ENCODE measurements around the gene PHLDA2.

Gene PHLDA2

DNA sequence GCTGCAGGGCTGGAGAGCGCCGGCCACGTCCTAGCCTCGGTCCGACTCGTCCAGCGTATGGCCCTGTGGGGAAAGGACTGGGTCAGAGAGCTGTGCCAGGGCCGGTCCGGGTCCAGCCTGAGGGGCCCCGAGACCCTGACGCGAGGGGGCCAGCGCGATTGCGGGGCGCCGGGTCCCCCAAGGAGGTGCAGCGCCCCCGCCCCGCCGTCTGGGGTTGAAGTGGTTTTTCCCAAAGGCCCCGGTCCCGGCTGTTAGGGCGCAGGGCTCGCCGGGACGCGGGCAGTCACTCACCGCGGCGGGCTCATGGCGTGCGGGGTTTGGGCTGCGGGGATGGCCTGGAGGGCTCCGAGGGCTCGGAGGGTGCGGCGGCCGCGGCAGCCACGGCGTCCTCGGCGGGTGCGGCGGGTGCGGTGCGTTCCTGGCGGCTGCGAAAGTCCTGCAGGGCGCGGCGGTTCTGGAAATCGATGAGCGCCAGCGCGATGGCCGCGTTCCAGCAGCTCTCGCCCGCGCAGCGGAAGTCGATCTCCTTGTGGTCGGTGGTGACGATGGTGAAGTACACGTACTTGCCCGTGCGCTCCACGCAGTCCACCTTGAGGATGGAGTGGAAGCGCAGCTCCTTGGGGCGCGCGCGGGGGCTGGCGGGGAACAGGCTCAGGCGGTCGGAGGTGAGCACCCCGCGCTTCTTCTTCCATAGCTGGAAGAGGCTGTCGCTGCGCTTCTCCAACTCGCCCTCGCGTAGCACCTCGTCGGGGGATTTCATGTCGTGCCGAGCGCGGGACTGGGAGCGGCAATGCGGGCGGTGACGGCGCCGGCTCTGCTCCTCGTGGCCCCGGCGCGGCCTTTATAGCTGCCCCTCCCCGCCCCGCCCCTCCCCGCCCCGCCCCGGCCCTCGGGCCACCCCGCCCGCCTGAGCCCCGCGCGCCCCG, at the start of gene PHLDA2 (continued):
- TF ChIP-seq, protein P1, sequence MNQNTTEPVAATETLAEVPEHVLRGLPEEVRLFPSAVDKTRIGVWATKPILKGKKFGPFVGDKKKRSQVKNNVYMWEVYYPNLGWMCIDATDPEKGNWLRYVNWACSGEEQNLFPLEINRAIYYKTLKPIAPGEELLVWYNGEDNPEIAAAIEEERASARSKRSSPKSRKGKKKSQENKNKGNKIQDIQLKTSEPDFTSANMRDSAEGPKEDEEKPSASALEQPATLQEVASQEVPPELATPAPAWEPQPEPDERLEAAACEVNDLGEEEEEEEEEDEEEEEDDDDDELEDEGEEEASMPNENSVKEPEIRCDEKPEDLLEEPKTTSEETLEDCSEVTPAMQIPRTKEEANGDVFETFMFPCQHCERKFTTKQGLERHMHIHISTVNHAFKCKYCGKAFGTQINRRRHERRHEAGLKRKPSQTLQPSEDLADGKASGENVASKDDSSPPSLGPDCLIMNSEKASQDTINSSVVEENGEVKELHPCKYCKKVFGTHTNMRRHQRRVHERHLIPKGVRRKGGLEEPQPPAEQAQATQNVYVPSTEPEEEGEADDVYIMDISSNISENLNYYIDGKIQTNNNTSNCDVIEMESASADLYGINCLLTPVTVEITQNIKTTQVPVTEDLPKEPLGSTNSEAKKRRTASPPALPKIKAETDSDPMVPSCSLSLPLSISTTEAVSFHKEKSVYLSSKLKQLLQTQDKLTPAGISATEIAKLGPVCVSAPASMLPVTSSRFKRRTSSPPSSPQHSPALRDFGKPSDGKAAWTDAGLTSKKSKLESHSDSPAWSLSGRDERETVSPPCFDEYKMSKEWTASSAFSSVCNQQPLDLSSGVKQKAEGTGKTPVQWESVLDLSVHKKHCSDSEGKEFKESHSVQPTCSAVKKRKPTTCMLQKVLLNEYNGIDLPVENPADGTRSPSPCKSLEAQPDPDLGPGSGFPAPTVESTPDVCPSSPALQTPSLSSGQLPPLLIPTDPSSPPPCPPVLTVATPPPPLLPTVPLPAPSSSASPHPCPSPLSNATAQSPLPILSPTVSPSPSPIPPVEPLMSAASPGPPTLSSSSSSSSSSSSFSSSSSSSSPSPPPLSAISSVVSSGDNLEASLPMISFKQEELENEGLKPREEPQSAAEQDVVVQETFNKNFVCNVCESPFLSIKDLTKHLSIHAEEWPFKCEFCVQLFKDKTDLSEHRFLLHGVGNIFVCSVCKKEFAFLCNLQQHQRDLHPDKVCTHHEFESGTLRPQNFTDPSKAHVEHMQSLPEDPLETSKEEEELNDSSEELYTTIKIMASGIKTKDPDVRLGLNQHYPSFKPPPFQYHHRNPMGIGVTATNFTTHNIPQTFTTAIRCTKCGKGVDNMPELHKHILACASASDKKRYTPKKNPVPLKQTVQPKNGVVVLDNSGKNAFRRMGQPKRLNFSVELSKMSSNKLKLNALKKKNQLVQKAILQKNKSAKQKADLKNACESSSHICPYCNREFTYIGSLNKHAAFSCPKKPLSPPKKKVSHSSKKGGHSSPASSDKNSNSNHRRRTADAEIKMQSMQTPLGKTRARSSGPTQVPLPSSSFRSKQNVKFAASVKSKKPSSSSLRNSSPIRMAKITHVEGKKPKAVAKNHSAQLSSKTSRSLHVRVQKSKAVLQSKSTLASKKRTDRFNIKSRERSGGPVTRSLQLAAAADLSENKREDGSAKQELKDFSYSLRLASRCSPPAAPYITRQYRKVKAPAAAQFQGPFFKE (tag by site-specific recombination; IDR thresholded peaks at IDR 0.05; ENCODE audit: borderline replicate concordance) = no peak
- TF ChIP-seq KLF8 (tag by site-specific recombination; IDR thresholded peaks at IDR 0.05) = peak; percentile 34
- 0 out of 2 replicates have a peak, but pooled peaks have one; percentile 44 for TF ChIP-seq ZNF843 (tag by site-specific recombination; IDR thresholded peaks at IDR 0.05)
- TF ChIP-seq ZIC2 (tag by site-specific recombination; IDR thresholded peaks at IDR 0.05) = peak; percentile 41; the same call in 1 of the 2 replicates
- TF ChIP-seq, protein P2, sequence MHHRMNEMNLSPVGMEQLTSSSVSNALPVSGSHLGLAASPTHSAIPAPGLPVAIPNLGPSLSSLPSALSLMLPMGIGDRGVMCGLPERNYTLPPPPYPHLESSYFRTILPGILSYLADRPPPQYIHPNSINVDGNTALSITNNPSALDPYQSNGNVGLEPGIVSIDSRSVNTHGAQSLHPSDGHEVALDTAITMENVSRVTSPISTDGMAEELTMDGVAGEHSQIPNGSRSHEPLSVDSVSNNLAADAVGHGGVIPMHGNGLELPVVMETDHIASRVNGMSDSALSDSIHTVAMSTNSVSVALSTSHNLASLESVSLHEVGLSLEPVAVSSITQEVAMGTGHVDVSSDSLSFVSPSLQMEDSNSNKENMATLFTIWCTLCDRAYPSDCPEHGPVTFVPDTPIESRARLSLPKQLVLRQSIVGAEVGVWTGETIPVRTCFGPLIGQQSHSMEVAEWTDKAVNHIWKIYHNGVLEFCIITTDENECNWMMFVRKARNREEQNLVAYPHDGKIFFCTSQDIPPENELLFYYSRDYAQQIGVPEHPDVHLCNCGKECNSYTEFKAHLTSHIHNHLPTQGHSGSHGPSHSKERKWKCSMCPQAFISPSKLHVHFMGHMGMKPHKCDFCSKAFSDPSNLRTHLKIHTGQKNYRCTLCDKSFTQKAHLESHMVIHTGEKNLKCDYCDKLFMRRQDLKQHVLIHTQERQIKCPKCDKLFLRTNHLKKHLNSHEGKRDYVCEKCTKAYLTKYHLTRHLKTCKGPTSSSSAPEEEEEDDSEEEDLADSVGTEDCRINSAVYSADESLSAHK (tag by site-specific recombination; IDR thresholded peaks at IDR 0.05) = peak; percentile 21; the same call in 1 of the 2 replicates
- TF ChIP-seq ZNF423 (tag by site-specific recombination; IDR thresholded peaks at IDR 0.05) = 0 out of 2 replicates have a peak, but pooled peaks have one; percentile 27
- peak; percentile 76 for TF ChIP-seq ZBTB17 (tag by site-specific recombination; IDR thresholded peaks at IDR 0.05)
- TF ChIP-seq RBAK (tag by site-specific recombination; IDR thresholded peaks at IDR 0.05) = no peak
- peak; percentile 29; the same call in 1 of the 2 replicates for TF ChIP-seq SP7 (tag by site-specific recombination; IDR thresholded peaks at IDR 0.05)
- TF ChIP-seq, protein P3, sequence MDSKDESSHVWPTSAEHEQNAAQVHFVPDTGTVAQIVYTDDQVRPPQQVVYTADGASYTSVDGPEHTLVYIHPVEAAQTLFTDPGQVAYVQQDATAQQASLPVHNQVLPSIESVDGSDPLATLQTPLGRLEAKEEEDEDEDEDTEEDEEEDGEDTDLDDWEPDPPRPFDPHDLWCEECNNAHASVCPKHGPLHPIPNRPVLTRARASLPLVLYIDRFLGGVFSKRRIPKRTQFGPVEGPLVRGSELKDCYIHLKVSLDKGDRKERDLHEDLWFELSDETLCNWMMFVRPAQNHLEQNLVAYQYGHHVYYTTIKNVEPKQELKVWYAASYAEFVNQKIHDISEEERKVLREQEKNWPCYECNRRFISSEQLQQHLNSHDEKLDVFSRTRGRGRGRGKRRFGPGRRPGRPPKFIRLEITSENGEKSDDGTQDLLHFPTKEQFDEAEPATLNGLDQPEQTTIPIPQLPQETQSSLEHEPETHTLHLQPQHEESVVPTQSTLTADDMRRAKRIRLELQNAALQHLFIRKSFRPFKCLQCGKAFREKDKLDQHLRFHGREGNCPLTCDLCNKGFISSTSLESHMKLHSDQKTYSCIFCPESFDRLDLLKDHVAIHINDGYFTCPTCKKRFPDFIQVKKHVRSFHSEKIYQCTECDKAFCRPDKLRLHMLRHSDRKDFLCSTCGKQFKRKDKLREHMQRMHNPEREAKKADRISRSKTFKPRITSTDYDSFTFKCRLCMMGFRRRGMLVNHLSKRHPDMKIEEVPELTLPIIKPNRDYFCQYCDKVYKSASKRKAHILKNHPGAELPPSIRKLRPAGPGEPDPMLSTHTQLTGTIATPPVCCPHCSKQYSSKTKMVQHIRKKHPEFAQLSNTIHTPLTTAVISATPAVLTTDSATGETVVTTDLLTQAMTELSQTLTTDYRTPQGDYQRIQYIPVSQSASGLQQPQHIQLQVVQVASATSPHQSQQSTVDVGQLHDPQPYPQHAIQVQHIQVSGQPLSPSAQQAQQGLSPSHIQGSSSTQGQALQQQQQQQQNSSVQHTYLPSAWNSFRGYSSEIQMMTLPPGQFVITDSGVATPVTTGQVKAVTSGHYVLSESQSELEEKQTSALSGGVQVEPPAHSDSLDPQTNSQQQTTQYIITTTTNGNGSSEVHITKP (tag by site-specific recombination; IDR thresholded peaks at IDR 0.05) = peak; percentile 56
- TF ChIP-seq ZNF433 (tag by site-specific recombination; IDR thresholded peaks at IDR 0.05; ENCODE audit: low read depth) = no peak
- TF ChIP-seq, protein P4, sequence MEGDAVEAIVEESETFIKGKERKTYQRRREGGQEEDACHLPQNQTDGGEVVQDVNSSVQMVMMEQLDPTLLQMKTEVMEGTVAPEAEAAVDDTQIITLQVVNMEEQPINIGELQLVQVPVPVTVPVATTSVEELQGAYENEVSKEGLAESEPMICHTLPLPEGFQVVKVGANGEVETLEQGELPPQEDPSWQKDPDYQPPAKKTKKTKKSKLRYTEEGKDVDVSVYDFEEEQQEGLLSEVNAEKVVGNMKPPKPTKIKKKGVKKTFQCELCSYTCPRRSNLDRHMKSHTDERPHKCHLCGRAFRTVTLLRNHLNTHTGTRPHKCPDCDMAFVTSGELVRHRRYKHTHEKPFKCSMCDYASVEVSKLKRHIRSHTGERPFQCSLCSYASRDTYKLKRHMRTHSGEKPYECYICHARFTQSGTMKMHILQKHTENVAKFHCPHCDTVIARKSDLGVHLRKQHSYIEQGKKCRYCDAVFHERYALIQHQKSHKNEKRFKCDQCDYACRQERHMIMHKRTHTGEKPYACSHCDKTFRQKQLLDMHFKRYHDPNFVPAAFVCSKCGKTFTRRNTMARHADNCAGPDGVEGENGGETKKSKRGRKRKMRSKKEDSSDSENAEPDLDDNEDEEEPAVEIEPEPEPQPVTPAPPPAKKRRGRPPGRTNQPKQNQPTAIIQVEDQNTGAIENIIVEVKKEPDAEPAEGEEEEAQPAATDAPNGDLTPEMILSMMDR (tag by site-specific recombination; IDR thresholded peaks at IDR 0.05) = peak; percentile 44
- peak; percentile 44; the same call in 1 of the 2 replicates for TF ChIP-seq ZXDB (tag by site-specific recombination; IDR thresholded peaks at IDR 0.05)
- TF ChIP-seq ZFHX2 (tag by site-specific recombination; conservative IDR thresholded peaks at IDR 0.05) = peak; percentile 58; the same call in 1 of the 2 replicates
- TF ChIP-seq KLF1 (tag by site-specific recombination; IDR thresholded peaks at IDR 0.05) = peak; percentile 45; the same call in 1 of the 2 replicates
- peak; percentile 27; the same call in 1 of the 2 replicates for TF ChIP-seq ZBTB8A (tag by site-specific recombination; IDR thresholded peaks at IDR 0.05)
- TF ChIP-seq ZNF404 (tag by site-specific recombination; IDR thresholded peaks at IDR 0.05) = no peak
- 0 out of 2 replicates have a peak, but pooled peaks have one; percentile 34 for TF ChIP-seq ZBTB20 (tag by site-specific recombination; IDR thresholded peaks at IDR 0.05)
- 0 out of 2 replicates have a peak, but pooled peaks have one; percentile 48 for TF ChIP-seq ZNF324 (tag by site-specific recombination; IDR thresholded peaks at IDR 0.05)
- TF ChIP-seq, protein P5, sequence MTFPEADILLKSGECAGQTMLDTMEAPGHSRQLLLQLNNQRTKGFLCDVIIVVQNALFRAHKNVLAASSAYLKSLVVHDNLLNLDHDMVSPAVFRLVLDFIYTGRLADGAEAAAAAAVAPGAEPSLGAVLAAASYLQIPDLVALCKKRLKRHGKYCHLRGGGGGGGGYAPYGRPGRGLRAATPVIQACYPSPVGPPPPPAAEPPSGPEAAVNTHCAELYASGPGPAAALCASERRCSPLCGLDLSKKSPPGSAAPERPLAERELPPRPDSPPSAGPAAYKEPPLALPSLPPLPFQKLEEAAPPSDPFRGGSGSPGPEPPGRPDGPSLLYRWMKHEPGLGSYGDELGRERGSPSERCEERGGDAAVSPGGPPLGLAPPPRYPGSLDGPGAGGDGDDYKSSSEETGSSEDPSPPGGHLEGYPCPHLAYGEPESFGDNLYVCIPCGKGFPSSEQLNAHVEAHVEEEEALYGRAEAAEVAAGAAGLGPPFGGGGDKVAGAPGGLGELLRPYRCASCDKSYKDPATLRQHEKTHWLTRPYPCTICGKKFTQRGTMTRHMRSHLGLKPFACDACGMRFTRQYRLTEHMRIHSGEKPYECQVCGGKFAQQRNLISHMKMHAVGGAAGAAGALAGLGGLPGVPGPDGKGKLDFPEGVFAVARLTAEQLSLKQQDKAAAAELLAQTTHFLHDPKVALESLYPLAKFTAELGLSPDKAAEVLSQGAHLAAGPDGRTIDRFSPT (tag by site-specific recombination; IDR thresholded peaks at IDR 0.05) = 0 out of 2 replicates have a peak, but pooled peaks have one; percentile 17
- TF ChIP-seq ZNF292 (tag by site-specific recombination; IDR thresholded peaks at IDR 0.05; ENCODE audit: borderline replicate concordance, low read depth) = no peak
